Stomach smooth muscle (tissue), 2 donors: ENCODE results near the gene CHODL.

Experiments used
- H3K27ac ChIP-seq: one replicate; pipeline ENCODE4 v1.7.0; 2013; ENCODE audit warnings: mild to moderate bottlenecking, low read length, inconsistent platforms
- H3K27me3 ChIP-seq, 2 donors: one replicate each; pipeline ENCODE4 v1.7.0; 2013; ENCODE audit warnings: low read length in 2 of 2; ENCODE audit not compliant: insufficient read depth in 2 of 2, control insufficient read depth in 1 of 2
- H3K36me3 ChIP-seq, 2 donors: one replicate each; pipeline ENCODE4 v1.7.0; 2013; ENCODE audit warnings: low read length in 2 of 2; ENCODE audit not compliant: control insufficient read depth in 2 of 2, insufficient read depth in 2 of 2
- H3K4me1 ChIP-seq: one replicate; pipeline ENCODE4 v1.7.0; 2013; ENCODE audit warnings: low read length; ENCODE audit not compliant: control insufficient read depth, insufficient read depth
- H3K4me3 ChIP-seq, 2 donors: one replicate each; pipeline ENCODE4 v1.7.0; 2013; ENCODE audit warnings: low read length in 2 of 2
- H3K9ac ChIP-seq, 2 donors: one replicate each; pipeline ENCODE4 v1.7.0; 2013; ENCODE audit warnings: low read length in 2 of 2, mild to moderate bottlenecking in 1 of 2
- H3K9me3 ChIP-seq, 2 donors: one replicate each; pipeline ENCODE4 v1.7.0; 2013; ENCODE audit warnings: low read length in 2 of 2; ENCODE audit not compliant: control insufficient read depth in 2 of 2
- donor health status: healthy.
- donor health status: Pancreatic carcinoma.

The CHODL gene

DNA sequence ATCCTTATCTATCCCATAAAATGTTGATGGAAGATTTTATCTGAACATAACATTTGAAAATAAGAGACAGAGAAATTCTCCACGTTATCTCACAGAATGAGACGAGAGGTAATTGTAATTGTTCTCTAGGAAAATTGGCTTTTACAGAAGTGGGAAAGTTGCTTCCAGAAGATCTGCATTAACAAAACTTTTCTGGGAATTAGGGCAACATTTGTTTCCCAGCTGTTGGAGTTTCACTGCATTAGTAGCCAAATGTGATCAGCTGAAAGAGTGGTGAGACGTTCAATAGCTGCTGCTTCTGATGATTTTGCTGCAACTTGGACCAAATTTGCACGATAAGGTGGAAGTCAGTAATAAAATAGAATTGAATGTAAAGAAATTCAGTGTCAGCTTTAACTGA lies 7.6 kb downstream of the CHODL start:
- H3K27ac ChIP-seq = no peak overlapping the region
- peak overlapping the region in 1 of 2 donors; percentile 0 for H3K9ac ChIP-seq
- peak overlapping the region in 1 of 2 donors; percentile 54 for H3K4me3 ChIP-seq
- no peaks in the 10 kb centered on the region for H3K4me1 ChIP-seq
- H3K9me3 ChIP-seq = no peaks in the 10 kb centered on the region
- H3K36me3 ChIP-seq = peaks cover 0 to 2% of the 10 kb centered on the region in 2 donors
- H3K27me3 ChIP-seq = no peaks in the 10 kb centered on the region

DNA sequence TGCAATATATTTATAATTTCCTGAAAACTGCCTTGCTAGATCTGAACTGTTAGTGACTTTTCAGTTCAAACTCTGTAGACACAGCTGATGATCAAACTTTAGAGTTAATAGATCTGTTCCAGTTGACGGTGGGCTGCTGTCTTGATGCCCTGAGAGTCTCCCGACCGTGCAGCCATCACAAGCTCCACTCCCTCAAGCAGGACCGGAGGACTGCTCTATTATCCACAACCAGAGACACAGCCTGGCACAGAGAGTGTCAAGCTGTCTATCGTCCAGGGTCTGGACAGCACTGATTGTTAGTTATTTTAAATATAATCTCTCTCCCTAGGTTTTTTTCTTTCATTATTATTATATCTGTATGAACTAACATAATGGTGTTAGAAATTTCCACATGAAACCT lies 8.0 kb downstream of the CHODL start:
- Histone ChIP-seq H3K36me3 (peaks cover 0 to 6% of the 10 kb centered on the region in 2 donors), H3K4me3 (peak overlapping the region in 1 of 2 donors; percentile 54), H3K27ac (no peak overlapping the region), H3K9me3 (no peaks in the 10 kb centered on the region), H3K9ac (peak overlapping the region in 1 of 2 donors; percentile 0), H3K27me3 (no peaks in the 10 kb centered on the region), H3K4me1 (no peaks in the 10 kb centered on the region)

DNA sequence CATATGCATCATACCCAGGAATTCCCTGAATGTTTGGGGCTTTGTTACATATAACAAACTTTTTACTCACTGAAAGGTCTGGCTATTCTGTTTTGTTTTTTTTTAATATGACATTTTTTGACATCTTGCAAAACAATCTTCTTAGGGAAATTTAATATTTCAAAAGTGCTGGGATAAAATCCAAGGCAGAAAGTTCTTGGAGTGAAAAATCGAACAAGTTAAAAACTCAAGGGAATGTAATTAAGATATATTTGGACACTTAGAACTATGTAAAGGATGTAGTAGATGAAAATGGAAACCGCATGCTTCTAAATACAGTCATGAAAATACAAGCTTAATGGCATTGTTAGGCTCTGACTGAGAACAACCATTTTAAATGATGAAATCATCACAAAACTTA lies 8.6 kb downstream of the CHODL start:
- H3K27me3 ChIP-seq = no peaks in the 10 kb centered on the region
- H3K4me3 ChIP-seq = no peak overlapping the region
- H3K27ac ChIP-seq = no peak overlapping the region
- H3K9me3 ChIP-seq = no peaks in the 10 kb centered on the region
- no peaks in the 10 kb centered on the region for H3K4me1 ChIP-seq
- no peak overlapping the region for H3K9ac ChIP-seq
- H3K36me3 ChIP-seq = peaks cover 0 to 9% of the 10 kb centered on the region in 2 donors

DNA sequence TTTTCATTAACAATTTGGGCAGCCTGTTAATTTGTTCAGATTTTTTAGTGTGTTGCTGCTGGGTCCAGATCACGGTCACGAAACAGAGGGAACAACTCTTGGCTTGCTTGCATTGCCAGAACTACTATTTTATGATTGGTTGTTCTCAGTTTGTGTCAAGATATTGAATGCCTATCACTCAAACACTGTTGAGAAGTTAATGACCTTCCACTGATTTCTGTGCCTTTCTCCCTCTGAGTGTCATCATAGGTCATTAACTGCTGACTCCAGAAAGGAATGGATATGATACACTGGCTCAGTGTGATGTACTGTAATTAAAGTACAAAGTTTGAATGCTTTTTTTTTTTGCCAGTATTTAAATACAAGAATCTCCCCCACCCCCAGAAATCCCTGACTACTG lies 9.2 kb downstream of the CHODL start:
- no peak overlapping the region for H3K27ac ChIP-seq
- no peaks in the 10 kb centered on the region for H3K4me1 ChIP-seq
- H3K36me3 ChIP-seq = peaks cover 0 to 9% of the 10 kb centered on the region in 2 donors
- no peak overlapping the region for H3K4me3 ChIP-seq
- H3K27me3 ChIP-seq = no peaks in the 10 kb centered on the region
- H3K9ac ChIP-seq = no peak overlapping the region
- no peaks in the 10 kb centered on the region for H3K9me3 ChIP-seq

DNA sequence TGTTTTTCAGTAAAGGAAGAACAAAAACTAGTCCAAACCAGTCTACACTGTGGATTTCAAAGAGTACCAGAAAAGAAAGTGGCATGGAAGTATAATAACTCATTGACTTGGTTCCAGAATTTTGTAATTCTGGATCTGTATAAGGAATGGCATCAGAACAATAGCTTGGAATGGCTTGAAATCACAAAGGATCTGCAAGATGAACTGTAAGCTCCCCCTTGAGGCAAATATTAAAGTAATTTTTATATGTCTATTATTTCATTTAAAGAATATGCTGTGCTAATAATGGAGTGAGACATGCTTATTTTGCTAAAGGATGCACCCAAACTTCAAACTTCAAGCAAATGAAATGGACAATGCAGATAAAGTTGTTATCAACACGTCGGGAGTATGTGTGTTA lies 21.3 kb downstream of the CHODL start:
- Histone ChIP-seq H3K9me3 (no peaks in the 10 kb centered on the region), H3K27me3 (no peaks in the 10 kb centered on the region)

DNA sequence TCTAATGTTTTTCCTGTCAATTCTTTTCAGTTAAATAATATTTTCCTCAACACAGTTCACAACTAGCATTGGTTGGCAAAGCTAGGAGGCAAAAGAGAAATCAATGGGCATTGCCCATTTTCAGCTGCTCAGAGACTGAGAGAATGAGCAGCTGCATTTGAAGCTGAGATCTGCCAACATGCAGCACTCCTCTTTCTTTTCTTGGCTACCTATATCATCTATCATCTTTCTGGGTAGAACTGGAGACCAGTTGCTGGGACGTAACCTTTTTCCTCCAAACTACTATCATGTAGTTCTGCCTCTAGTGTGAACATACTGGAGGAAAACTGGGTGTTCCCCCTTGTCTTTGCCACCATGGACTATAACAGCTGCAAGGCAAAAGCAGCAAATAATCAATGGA lies 22.9 kb downstream of the CHODL start:
- Histone ChIP-seq H3K27me3 (no peaks in the 10 kb centered on the region), H3K9me3 (no peaks in the 10 kb centered on the region), H3K4me3 (no peak overlapping the region), H3K9ac (no peak overlapping the region), H3K27ac (no peak overlapping the region), H3K4me1 (no peaks in the 10 kb centered on the region), H3K36me3 (no peaks in the 10 kb centered on the region)

More for the DNA sequence above, 21.3 kb downstream of the CHODL start:
- no peak overlapping the region for H3K4me3 ChIP-seq
- H3K36me3 ChIP-seq = no peaks in the 10 kb centered on the region
- no peak overlapping the region for H3K27ac ChIP-seq
- no peaks in the 10 kb centered on the region for H3K4me1 ChIP-seq
- no peak overlapping the region for H3K9ac ChIP-seq

DNA sequence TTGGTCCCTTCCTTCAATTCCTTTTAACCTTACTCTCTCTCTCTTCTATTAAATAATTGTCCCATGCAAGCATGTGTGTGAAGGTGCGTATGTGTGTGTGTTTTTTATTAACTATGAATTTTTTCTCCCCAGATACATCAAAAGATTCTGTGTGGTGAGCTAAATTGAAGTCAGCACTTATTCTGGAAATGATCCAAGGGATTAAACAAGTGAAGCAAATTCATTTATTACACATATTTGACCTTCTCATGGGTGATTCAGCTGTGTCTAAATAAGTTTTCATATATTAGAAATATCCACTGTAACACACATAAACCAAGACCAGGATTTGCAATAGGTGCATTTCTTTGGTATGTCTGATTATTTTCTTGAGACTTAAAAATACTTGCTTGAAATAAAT lies 24.3 kb downstream of the CHODL start:
- Histone ChIP-seq H3K4me1 (no peaks in the 10 kb centered on the region), H3K9ac (no peak overlapping the region), H3K27ac (no peak overlapping the region), H3K4me3 (no peak overlapping the region), H3K36me3 (no peaks in the 10 kb centered on the region), H3K27me3 (no peaks in the 10 kb centered on the region), H3K9me3 (no peaks in the 10 kb centered on the region)

DNA sequence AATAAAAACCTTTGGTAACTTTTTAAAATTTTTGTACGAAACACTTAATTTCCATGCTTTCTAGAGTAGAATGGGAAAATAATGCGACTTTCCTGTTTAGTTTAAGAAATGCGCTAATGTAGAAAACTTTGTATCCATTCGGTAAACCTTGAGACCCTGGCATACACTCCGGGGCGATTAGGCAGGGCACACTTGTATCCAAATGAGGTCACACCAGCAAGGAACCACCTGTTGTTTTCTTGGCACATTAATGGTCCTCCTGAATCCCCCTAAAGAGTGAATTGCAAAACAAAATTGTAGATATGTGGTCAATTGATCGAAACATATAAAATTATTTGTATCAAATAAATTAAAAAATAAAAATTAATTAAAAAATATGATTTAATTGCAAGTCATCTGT lies 25.2 kb downstream of the CHODL start:
- Histone ChIP-seq H3K4me3 (no peak overlapping the region), H3K4me1 (no peaks in the 10 kb centered on the region), H3K27ac (no peak overlapping the region), H3K36me3 (no peaks in the 10 kb centered on the region), H3K9me3 (no peaks in the 10 kb centered on the region), H3K27me3 (no peaks in the 10 kb centered on the region), H3K9ac (no peak overlapping the region)

DNA sequence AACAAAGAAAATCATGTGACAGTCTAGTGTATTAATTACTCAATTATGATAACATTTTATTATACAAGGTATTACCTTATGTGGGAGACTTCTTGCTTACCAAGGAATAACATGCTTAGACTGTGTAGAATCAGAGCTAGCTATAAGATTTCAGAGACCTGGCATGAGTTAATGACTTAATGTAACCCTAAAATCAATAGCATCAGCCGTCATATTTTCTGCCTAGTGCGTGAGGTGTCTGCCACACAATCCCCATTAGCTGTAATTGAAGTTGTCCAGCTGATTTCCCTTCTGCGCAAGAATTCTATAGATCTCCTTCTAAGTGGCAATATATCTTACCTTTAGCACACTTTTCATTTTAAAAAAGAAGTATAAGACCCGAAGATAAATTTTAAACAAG lies 28.8 kb downstream of the CHODL start:
- Histone ChIP-seq H3K4me1 (no peaks in the 10 kb centered on the region), H3K27me3 (no peaks in the 10 kb centered on the region), H3K36me3 (no peaks in the 10 kb centered on the region), H3K4me3 (no peak overlapping the region), H3K9me3 (no peaks in the 10 kb centered on the region), H3K27ac (no peak overlapping the region), H3K9ac (no peak overlapping the region)

DNA sequence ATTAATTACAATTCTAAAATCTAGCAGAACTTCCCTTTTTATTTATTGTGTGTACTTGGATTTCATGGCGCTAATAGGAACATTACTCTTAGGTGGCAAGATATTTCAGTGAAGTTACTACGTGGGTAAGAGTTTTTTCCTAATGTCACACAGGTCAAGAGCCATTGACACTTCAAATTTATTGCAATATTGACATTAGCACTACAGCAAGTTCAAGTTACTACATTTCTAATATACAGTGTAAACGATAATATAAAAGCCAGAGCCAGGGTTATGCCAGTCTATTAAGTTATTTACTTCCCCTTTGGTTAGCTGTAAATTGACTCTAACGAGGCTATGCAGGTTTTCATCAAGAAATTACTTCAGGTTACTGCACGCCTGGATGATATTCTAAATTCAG lies 29.7 kb downstream of the CHODL start:
- Histone ChIP-seq H3K9me3 (no peaks in the 10 kb centered on the region), H3K4me1 (no peaks in the 10 kb centered on the region), H3K9ac (no peak overlapping the region), H3K27ac (no peak overlapping the region), H3K4me3 (no peak overlapping the region), H3K36me3 (no peaks in the 10 kb centered on the region), H3K27me3 (no peaks in the 10 kb centered on the region)

DNA sequence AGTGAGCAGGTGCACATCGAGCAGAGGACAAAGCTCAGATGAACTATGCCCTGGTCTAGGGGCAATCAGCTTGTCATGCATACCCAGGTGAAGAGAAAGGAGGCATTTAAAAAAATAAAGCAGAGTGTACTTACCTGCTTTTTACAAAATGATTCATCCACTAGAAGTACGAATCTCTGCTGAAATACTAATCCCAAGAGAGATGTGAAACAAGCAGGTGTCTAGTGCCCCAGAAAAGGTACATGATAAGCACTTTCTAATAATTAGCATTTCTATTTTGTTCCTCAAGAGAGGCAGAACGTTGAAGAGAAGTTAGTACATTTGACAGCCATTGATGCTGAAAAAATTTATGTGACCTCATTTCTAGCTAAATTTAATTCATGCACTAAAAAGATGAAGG lies 31.1 kb downstream of the CHODL start:
- H3K4me3 ChIP-seq = no peak overlapping the region
- no peaks in the 10 kb centered on the region for H3K27me3 ChIP-seq
- no peak overlapping the region for H3K9ac ChIP-seq
- H3K9me3 ChIP-seq = no peaks in the 10 kb centered on the region
- no peaks in the 10 kb centered on the region for H3K4me1 ChIP-seq
- no peak overlapping the region for H3K27ac ChIP-seq
- no peaks in the 10 kb centered on the region for H3K36me3 ChIP-seq
